ENCODE data around the gene ADAM8. TPM values are rescaled to one million over a fixed set of nuclear protein-coding genes. Genes with fewer than 3 reads are reported as not detected.
A peak's percentile ranks its signal among the peaks of the same experiment; 100 is the strongest.
"Not testable (repeated sequence)": the region's sequence is repeated elsewhere in the genome, so short reads cannot be mapped to it uniquely, and the experiment has no call there.

ADAM8 gene
- total and polyA plus RNA-seq, 9 donors, result 0.48 to 5.9 (median 3.4) TPM

- Histone ChIP-seq H3K4me3 (no peak overlapping the region), H3K27me3 (no peaks in the 10 kb centered on the region), H3K27ac (no peak overlapping the region), H3K9me3 (no peaks in the 10 kb centered on the region), H3K36me3 (no peaks in the 10 kb centered on the region), H3K4me1 (ENCODE audit: insufficient read depth) (peaks cover 18% of the 10 kb centered on the region)
- WGBS, 3 donors, result 90 to 93% (median 90%) methylated on average over 30 of the region's 30 CpGs
- DNase-seq, result no peak
- intact Hi-C loops (cut with DNase I), result no loop called here
- TF ChIP-seq EP300 (IDR thresholded peaks at IDR 0.05), result no peak
- no peak for TF ChIP-seq POLR2A (IDR thresholded peaks at IDR 0.05)
Measured at GRCh38 chr10:133226251-133226808, 50.3 kb downstream of the ADAM8 start.

DNA sequence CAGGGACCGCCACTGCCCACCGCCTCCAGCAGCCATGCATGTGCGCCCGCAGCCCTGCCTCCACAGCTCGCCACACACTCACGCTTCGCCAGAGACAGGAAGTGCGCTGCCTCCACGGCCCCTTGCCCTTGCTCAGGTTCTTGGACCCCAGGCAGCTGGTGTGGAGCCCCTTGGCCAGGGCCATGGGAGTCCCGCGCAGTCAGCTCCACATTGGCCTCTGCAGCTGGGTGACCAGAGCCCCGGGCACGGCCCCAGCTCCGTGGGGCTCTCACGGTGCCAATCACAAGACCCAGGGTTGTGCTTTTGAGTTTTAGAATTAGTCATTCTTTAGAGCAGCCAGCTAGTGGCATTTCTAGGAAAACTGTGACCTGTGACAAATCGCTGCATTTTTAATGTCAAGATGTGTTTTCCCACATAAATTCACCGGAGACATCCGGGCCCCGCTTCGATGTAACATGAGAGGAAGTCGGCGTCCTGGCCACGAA is 50.9 kb downstream of the ADAM8 start:
- H3K4me1 ChIP-seq (ENCODE audit: insufficient read depth), result peaks cover 14% of the 10 kb centered on the region
- intact Hi-C loops (cut with DNase I), result no loop called here
- H3K4me3 ChIP-seq, result no peak overlapping the region
- H3K27me3 ChIP-seq, result no peaks in the 10 kb centered on the region
- H3K27ac ChIP-seq, result peak overlapping the region; percentile 71 to 90
- no peaks in the 10 kb centered on the region for H3K9me3 ChIP-seq
- no peak for TF ChIP-seq EP300 (IDR thresholded peaks at IDR 0.05)
- no peak for TF ChIP-seq CTCF (IDR thresholded peaks at IDR 0.05)
- TF ChIP-seq POLR2A (IDR thresholded peaks at IDR 0.05), result no peak
- 88 to 95% (median 90%) methylated on average over 23 of the region's 23 CpGs for WGBS, 3 donors
- peak in 1 of 5 donors; percentile 53 for DNase-seq
- H3K36me3 ChIP-seq, result no peaks in the 10 kb centered on the region

DNA sequence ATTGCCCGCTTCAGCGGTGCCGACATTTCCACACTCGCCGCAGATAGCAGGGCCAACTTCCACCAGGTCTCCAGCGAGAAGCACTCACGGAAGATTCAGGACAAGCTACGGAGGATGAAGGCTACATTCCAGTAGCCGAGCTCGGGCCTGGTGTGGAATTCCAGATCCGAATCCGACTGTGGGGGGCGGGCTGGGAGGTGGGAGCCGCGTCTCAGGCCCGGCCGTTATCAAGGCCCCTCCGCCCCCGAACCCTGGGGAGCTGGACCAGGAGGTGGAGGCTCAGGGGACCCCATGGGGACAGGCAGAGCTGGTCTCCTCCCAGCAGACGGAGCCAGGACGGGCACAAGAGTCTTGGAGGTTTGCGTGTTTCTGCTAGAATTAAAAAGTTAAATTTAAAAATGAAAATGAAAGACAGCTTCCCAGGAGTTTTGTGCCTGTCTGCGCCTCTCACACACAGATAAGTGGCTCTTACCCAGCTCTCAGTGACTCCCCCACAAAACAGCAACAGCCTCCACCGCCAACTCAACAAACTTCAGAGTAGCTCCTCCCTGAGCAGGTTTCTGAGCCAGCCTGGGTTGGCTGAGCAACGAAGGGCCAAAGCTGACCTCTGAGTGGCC is 51.8 kb downstream of the ADAM8 start:
- peak overlapping the region; percentile 39 for H3K4me3 ChIP-seq
- H3K36me3 ChIP-seq, result no peaks in the 10 kb centered on the region
- H3K27ac ChIP-seq, result peak overlapping the region; percentile 71 to 90
- peaks cover 11% of the 10 kb centered on the region for H3K4me1 ChIP-seq (ENCODE audit: insufficient read depth)
- 3 to 9% (median 8%) methylated on average over 25 of the region's 25 CpGs for WGBS, 3 donors
- TF ChIP-seq EP300 (IDR thresholded peaks at IDR 0.05) (no peak), POLR2A (IDR thresholded peaks at IDR 0.05) (no peak), CTCF (IDR thresholded peaks at IDR 0.05) (no peak)
- intact Hi-C loops (cut with DNase I), result no loop called here
- DNase-seq, result peak; percentile 78 to 81 (median 81)
- H3K27me3 ChIP-seq, result no peaks in the 10 kb centered on the region
- no peaks in the 10 kb centered on the region for H3K9me3 ChIP-seq

- Histone ChIP-seq H3K36me3 (no peaks in the 10 kb centered on the region), H3K4me1 (ENCODE audit: insufficient read depth) (peaks cover 11% of the 10 kb centered on the region), H3K9me3 (no peaks in the 10 kb centered on the region), H3K4me3 (no peak overlapping the region), H3K27me3 (no peaks in the 10 kb centered on the region), H3K27ac (peak overlapping the region in 1 of 2 donors; percentile 90)
- 29 to 57% (median 45%) methylated on average over 14 of the region's 14 CpGs for WGBS, 3 donors
- TF ChIP-seq EP300 (IDR thresholded peaks at IDR 0.05), result no peak
- no peak for TF ChIP-seq POLR2A (IDR thresholded peaks at IDR 0.05)
- no peak for TF ChIP-seq CTCF (IDR thresholded peaks at IDR 0.05)
- no peak for DNase-seq
- intact Hi-C loops (cut with DNase I), result no loop called here
Measured at GRCh38 chr10:133224076-133224475, 52.6 kb downstream of the ADAM8 start.

GRCh38 chr10:133221756-133222155 is 54.9 kb downstream of the ADAM8 start:
- 89 to 96% (median 93%) methylated on average over 18 to 22 of the region's 22 CpGs for WGBS, 3 donors
- not testable (repeated sequence) for H3K27ac ChIP-seq

More at GRCh38 chr10:133221756-133222155, 54.9 kb downstream of the ADAM8 start:
- DNase-seq; H3K9me3 ChIP-seq; H3K4me3 ChIP-seq; H3K27me3 ChIP-seq; H3K36me3 ChIP-seq; intact Hi-C loops (cut with DNase I): not testable (repeated sequence)
- peaks cover 11% of the 10 kb centered on the region for H3K4me1 ChIP-seq (ENCODE audit: insufficient read depth)
